Measurements from ENCODE around the gene NMNAT1. TPM values are rescaled to one million over a fixed set of nuclear protein-coding genes. Genes with fewer than 3 reads are reported as not detected.

Gene NMNAT1
- total RNA-seq, 1 experiment from 2014 or later: 7.3 TPM

GRCh38 chr1:9905010-9905409, 38.3 kb upstream of the NMNAT1 start:
- H3K9ac ChIP-seq (ENCODE audit: low read length): no peak overlapping the region
- no TSS peak for BruUV-seq (replicated peaks)
- H3K4me1 ChIP-seq (ENCODE audit: insufficient read depth, low read length): peaks cover 13% of the 10 kb centered on the region
- TF ChIP-seq EZH2 (IDR thresholded peaks at IDR 0.05; ENCODE audit: low read length, unreplicated experiment): no peak
- no peak for TF ChIP-seq CTCF (conservative IDR thresholded peaks at IDR 0.05; ENCODE audit: low read depth, low read length)
- no peak for TF ChIP-seq EZH2phosphoT487 (IDR thresholded peaks at IDR 0.05; ENCODE audit: borderline replicate concordance, low read length)
- no peaks in the 10 kb centered on the region for H3K9me3 ChIP-seq (ENCODE audit: low read length)
- H3K4me2 ChIP-seq (ENCODE audit: low read length): no peak overlapping the region
- H3K9me2 ChIP-seq (replicated peaks; ENCODE audit: low read length): no peaks in the 10 kb centered on the region
- DNase-seq (no peak), ATAC-seq (no peak)
- H3K27me3 ChIP-seq (ENCODE audit: low read length): no peaks in the 10 kb centered on the region
- no peak overlapping the region for H3K27ac ChIP-seq (ENCODE audit: low read length)
- H3K36me3 ChIP-seq (ENCODE audit: low read depth, low read length): no peaks in the 10 kb centered on the region
- intact Hi-C loops (cut with micrococcal nuclease): no loop called here
- H3K79me2 ChIP-seq (ENCODE audit: low read length): peaks cover 69% of the 10 kb centered on the region
- ChIA-PET CTCF (interaction anchor here (0.6 kb wide), 1 partner anchor 31 kb away, joined by 3 read pairs; no protein-coding TSS in a partner anchor), POLR2A (ENCODE audit: unreplicated experiment) (no interaction called here)
- no peak overlapping the region for H3K4me3 ChIP-seq (ENCODE audit: low read length)
- no peaks in the 10 kb centered on the region for H4K20me1 ChIP-seq (ENCODE audit: low read length)
- H2AFZ ChIP-seq (ENCODE audit: low read length): no peak overlapping the region
- no peaks in the 10 kb centered on the region for H3F3A ChIP-seq (ENCODE audit: low read length, unreplicated experiment)

- POLR2A ChIA-PET (ENCODE audit: unreplicated experiment): interaction anchor here (0.6 to 0.8 kb wide), 2 partner anchors 14 to 603 kb away, joined by 3 to 4 read pairs; no protein-coding TSS in a partner anchor
- Histone ChIP-seq H3K36me3 (ENCODE audit: low read depth, low read length) (no peaks in the 10 kb centered on the region), H3K9ac (ENCODE audit: low read length) (no peak overlapping the region), H3K4me2 (ENCODE audit: low read length) (no peak overlapping the region), H4K20me1 (ENCODE audit: low read length) (no peaks in the 10 kb centered on the region), H3K4me1 (ENCODE audit: insufficient read depth, low read length) (peaks cover 13% of the 10 kb centered on the region), H3K9me2 (replicated peaks; ENCODE audit: low read length) (no peaks in the 10 kb centered on the region), H3K9me3 (ENCODE audit: low read length) (no peaks in the 10 kb centered on the region), H3K27me3 (ENCODE audit: low read length) (no peaks in the 10 kb centered on the region), H3K79me2 (ENCODE audit: low read length) (peaks cover 61% of the 10 kb centered on the region), H3K27ac (ENCODE audit: low read length) (no peak overlapping the region), H3F3A (ENCODE audit: low read length, unreplicated experiment) (no peaks in the 10 kb centered on the region), H2AFZ (ENCODE audit: low read length) (no peak overlapping the region), H3K4me3 (ENCODE audit: low read length) (no peak overlapping the region)
- intact Hi-C loops (cut with micrococcal nuclease): no loop called here
- no TSS peak for BruUV-seq (replicated peaks)
- CTCF ChIA-PET: no interaction called here
- DNase-seq (no peak), ATAC-seq (no peak)
- TF ChIP-seq CTCF (conservative IDR thresholded peaks at IDR 0.05; ENCODE audit: low read depth, low read length): no peak
- no peak for TF ChIP-seq EZH2phosphoT487 (IDR thresholded peaks at IDR 0.05; ENCODE audit: borderline replicate concordance, low read length)
- no peak for TF ChIP-seq EZH2 (IDR thresholded peaks at IDR 0.05; ENCODE audit: low read length, unreplicated experiment)
Measured at GRCh38 chr1:9906466-9906865, 36.8 kb upstream of the NMNAT1 start.

- intact Hi-C loops (cut with micrococcal nuclease): no loop called here
- POLR2A ChIA-PET (ENCODE audit: unreplicated experiment): no interaction called here
Measured at GRCh38 chr1:9907441-9907840, 35.8 kb upstream of the NMNAT1 start.

More at GRCh38 chr1:9907441-9907840, 35.8 kb upstream of the NMNAT1 start:
- CTCF ChIA-PET: no interaction called here
- H3K27ac ChIP-seq (ENCODE audit: low read length): no peak overlapping the region
- H3K9ac ChIP-seq (ENCODE audit: low read length): no peak overlapping the region
- H4K20me1 ChIP-seq (ENCODE audit: low read length): no peaks in the 10 kb centered on the region
- no peaks in the 10 kb centered on the region for H3K9me2 ChIP-seq (replicated peaks; ENCODE audit: low read length)
- TF ChIP-seq EZH2phosphoT487 (IDR thresholded peaks at IDR 0.05; ENCODE audit: borderline replicate concordance, low read length) (no peak), EZH2 (IDR thresholded peaks at IDR 0.05; ENCODE audit: low read length, unreplicated experiment) (no peak), CTCF (conservative IDR thresholded peaks at IDR 0.05; ENCODE audit: low read depth, low read length) (no peak)
- no peak for DNase-seq
- no peaks in the 10 kb centered on the region for H3K36me3 ChIP-seq (ENCODE audit: low read depth, low read length)
- 0 out of 2 replicates have a peak overlapping the region, but pooled peaks have one; percentile 20 for H3K4me2 ChIP-seq (ENCODE audit: low read length)
- H3K4me3 ChIP-seq (ENCODE audit: low read length): no peak overlapping the region
- peaks cover 52% of the 10 kb centered on the region for H3K79me2 ChIP-seq (ENCODE audit: low read length)
- no peak overlapping the region for H2AFZ ChIP-seq (ENCODE audit: low read length)
- no peak for ATAC-seq
- no TSS peak for BruUV-seq (replicated peaks)
- no peaks in the 10 kb centered on the region for H3K27me3 ChIP-seq (ENCODE audit: low read length)
- H3K9me3 ChIP-seq (ENCODE audit: low read length): no peaks in the 10 kb centered on the region
- no peaks in the 10 kb centered on the region for H3F3A ChIP-seq (ENCODE audit: low read length, unreplicated experiment)
- peaks cover 13% of the 10 kb centered on the region for H3K4me1 ChIP-seq (ENCODE audit: insufficient read depth, low read length)
